IMR-90 (cell line): ENCODE results near the gene FMNL3. TPM values are rescaled to one million over a fixed set of nuclear protein-coding genes. Genes with fewer than 3 reads are reported as not detected.

Source experiments
- ATAC-seq: fragments of 200-7000 bp; cut with Tn5 transposase; 2 replicates; pipeline ENCODE4 v1.9.1; 2020; ENCODE audit warnings: low read depth, mild to moderate bottlenecking, moderate library complexity
- BruUV-seq: library from RNA; stranded (reverse); fragments of 400-500 nt; replicated peaks from 2 replicates; lab custom pipeline; 2021; lab: Mats Ljungman, UMichigan
- CTCF ChIA-PET: fragments of 300-600 bp; formaldehyde crosslinking; extraction: SDS; loops from one replicate; lab custom pipeline; 2021; ENCODE audit warnings: antibody characterized with exemption; lab: Yijun Ruan, JAX
- POLR2A ChIA-PET: fragments of 300-600 bp; sonication (Branson Sonifier 250); formaldehyde crosslinking; loops from one replicate; lab custom pipeline; 2022; ENCODE audit warnings: antibody characterized with exemption; ENCODE audit not compliant: unreplicated experiment; lab: Charles Lee
- DNase-seq: peaks from one replicate; pipeline ENCODE4 v3.0.0; 2013
- H2AFZ ChIP-seq: replicated peaks from 2 replicates; pipeline ENCODE3; 2013; ENCODE audit warnings: low read length, mild to moderate bottlenecking; ENCODE audit not compliant: poor library complexity
- H2AK5ac ChIP-seq: 2 replicates; pipeline ENCODE4 v1.6.1; 2013; ENCODE audit warnings: low read depth, low read length, inconsistent platforms
- H2AK9ac ChIP-seq: replicated peaks from 2 replicates; pipeline ENCODE3; 2013; ENCODE audit warnings: mild to moderate bottlenecking, low read depth, low read length, moderate library complexity; ENCODE audit not compliant: poor library complexity
- H2BK120ac ChIP-seq: 2 replicates; pipeline ENCODE4 v1.6.1; 2013; ENCODE audit warnings: low read depth, low read length, inconsistent platforms
- H2BK15ac ChIP-seq: 3 replicates; pipeline ENCODE4 v1.6.1; 2013; ENCODE audit warnings: low read depth, low read length, inconsistent platforms
- H2BK20ac ChIP-seq: 2 replicates; pipeline ENCODE4 v1.6.1; 2013; ENCODE audit warnings: low read depth, mild to moderate bottlenecking, inconsistent platforms, low read length, moderate library complexity
- H2BK5ac ChIP-seq: 2 replicates; pipeline ENCODE4 v1.6.1; 2013; ENCODE audit warnings: mild to moderate bottlenecking, low read depth, low read length, inconsistent platforms; ENCODE audit not compliant: poor library complexity, severe bottlenecking
- H3K14ac ChIP-seq: replicated peaks from 2 replicates; pipeline ENCODE4 v1.6.1; 2013; ENCODE audit warnings: low read depth, low read length, inconsistent platforms
- H3K18ac ChIP-seq: 2 replicates; pipeline ENCODE4 v1.6.1; 2013; ENCODE audit warnings: low read depth, low read length, control low read depth
- H3K23ac ChIP-seq: 2 replicates; pipeline ENCODE4 v1.6.1; 2013; ENCODE audit warnings: low read depth, low read length, inconsistent platforms
- H3K27ac ChIP-seq: 2 replicates; pipeline ENCODE4 v1.5.1; 2013; ENCODE audit warnings: mild to moderate bottlenecking, control low read depth, low read length; ENCODE audit not compliant: insufficient read depth
- H3K27me3 ChIP-seq: 2 replicates; pipeline ENCODE4 v1.6.1; 2013; ENCODE audit warnings: low read length; ENCODE audit not compliant: control insufficient read depth, insufficient read depth
- H3K36me3 ChIP-seq: 2 replicates; pipeline ENCODE4 v1.6.1; 2013; ENCODE audit warnings: low read length, mixed read lengths; ENCODE audit not compliant: control insufficient read depth, insufficient read depth
- H3K4ac ChIP-seq: 2 replicates; pipeline ENCODE4 v1.6.1; 2013; ENCODE audit warnings: low read depth, low read length, inconsistent platforms
- H3K4me1 ChIP-seq: 2 replicates; pipeline ENCODE4 v1.6.1; 2013; ENCODE audit warnings: low read length, mixed read lengths; ENCODE audit not compliant: control insufficient read depth, insufficient read depth
- H3K4me2 ChIP-seq: 2 replicates; pipeline ENCODE4 v1.6.1; 2013; ENCODE audit warnings: low read depth, mild to moderate bottlenecking, control low read depth, low read length, moderate library complexity
- H3K4me3 ChIP-seq: 2 replicates; pipeline ENCODE4 v1.5.1; 2013; ENCODE audit warnings: low read depth, mild to moderate bottlenecking, control low read depth, low read length, moderate library complexity; ENCODE audit not compliant: insufficient read depth
- H3K56ac ChIP-seq: 2 replicates; pipeline ENCODE4 v1.6.1; 2013; ENCODE audit warnings: low read length, inconsistent platforms; ENCODE audit not compliant: insufficient read depth; ENCODE audit errors: extremely low read depth
- H3K79me1 ChIP-seq, 2 experiments: 2 replicates each; pipeline ENCODE4 v1.6.1; 2013; ENCODE audit warnings: low read length in 2 of 2, inconsistent platforms in 1 of 2, low read depth in 1 of 2
- H3K9ac ChIP-seq: 2 replicates; pipeline ENCODE4 v1.6.1; 2013; ENCODE audit warnings: low read depth, low read length, control low read depth
- H3K9me1 ChIP-seq: 2 replicates; pipeline ENCODE4 v1.6.1; 2013; ENCODE audit warnings: low read length, inconsistent platforms; ENCODE audit not compliant: insufficient read depth
- H3K9me3 ChIP-seq: 2 replicates; pipeline ENCODE4 v1.6.1; 2013; ENCODE audit warnings: low read length; ENCODE audit not compliant: control insufficient read depth, insufficient read depth
- H4K20me1 ChIP-seq: 2 replicates; pipeline ENCODE4 v1.6.1; 2013; ENCODE audit warnings: low read length, inconsistent platforms; ENCODE audit not compliant: insufficient read depth
- H4K5ac ChIP-seq: 2 replicates; pipeline ENCODE4 v1.6.1; 2013; ENCODE audit warnings: mild to moderate bottlenecking, low read depth, low read length, control low read depth
- H4K8ac ChIP-seq, 2 experiments: 2 replicates each; pipeline ENCODE4 v1.6.1; 2013; ENCODE audit warnings: low read depth in 2 of 2, low read length in 2 of 2, control low read depth in 1 of 2, inconsistent platforms in 1 of 2
- H4K91ac ChIP-seq: 2 replicates; pipeline ENCODE4 v1.6.1; 2013; ENCODE audit warnings: low read depth, low read length, inconsistent platforms; ENCODE audit not compliant: insufficient read depth
- FOS ChIP-seq: fragments of 150-350 bp; IDR thresholded peaks from 2 replicates; pipeline ENCODE4 v1.6.1; 2016; ENCODE audit warnings: low read depth, low read length
- MAFK ChIP-seq: IDR thresholded peaks from 2 replicates; pipeline ENCODE4 v1.6.1; 2012; ENCODE audit warnings: low read depth, low read length, improper control_type of control experiment
- NFE2L2 ChIP-seq: fragments of 150-350 bp; IDR thresholded peaks from 2 replicates; pipeline ENCODE4 v1.6.1; 2016; ENCODE audit warnings: low read depth, mild to moderate bottlenecking, low read length
- WGBS, 2 experiments: methylation state at CpG; one replicate each; pipeline versions ENCODE4 v1.1.5 to v1.1.7; 2013; ENCODE audit warnings: missing lambda C conversion rate in 2 of 2; ENCODE audit not compliant: insufficient read length in 1 of 2; ENCODE audit errors: extremely low coverage in 2 of 2; 5-methylcytosine and 5-hydroxymethylcytosine counted together
- dilution Hi-C: fragments of 300-500 bp; cut with HindIII; formaldehyde crosslinking; loops from one replicate; pipeline ENCODE4 v1.14.3; 2018; ENCODE audit warnings: low sequenced_read_pairs; ENCODE audit not compliant: unreplicated experiment
- in situ Hi-C: fragments of 300-500 bp; cut with MboI; formaldehyde crosslinking; loops from 3 replicates; pipeline ENCODE4 v1.14.3; 2019; ENCODE audit warnings: low sequenced_read_pairs, inconsistent platforms, mixed read lengths
- intact Hi-C: fragments of 100-400 bp; cut with micrococcal nuclease; formaldehyde crosslinking; loops from 2 replicates; pipeline ENCODE4 v1.10.0; 2022
- polyA plus RNA-seq, 3 experiments: library from polyadenylated mRNA; depleted of rRNA; stranded (reverse); fragments of >200 nt; gene quantifications; 2 replicates each; pipeline ENCODE4 v1.2.3, GENCODE V29; 2012; ENCODE audit warnings: low replicate concordance in 1 of 3
- total RNA-seq: library from RNA; depleted of rRNA; stranded (reverse); fragments of >200 nt; gene quantifications from 2 replicates; pipeline ENCODE4 v1.2.3, GENCODE V29; 2012

The FMNL3 gene
- total and polyA plus RNA-seq, 2 of the 4 experiments (the other 2 are of a cell fraction), result 16.3 to 36.4 TPM

GRCh38 chr12:49654715-49655114 is 52.5 kb downstream of the FMNL3 start:
- WGBS, 2 experiments, result no CpG with 5 or more reads among the region's 5 CpGs
- Histone ChIP-seq H2BK15ac (no peak overlapping the region), H3K9me1 (peaks cover 17% of the 10 kb centered on the region), H3K9me3 (no peaks in the 10 kb centered on the region), H3K4me3 (no peak overlapping the region), H2BK5ac (no peak overlapping the region), H4K5ac (no peak overlapping the region), H2AK9ac (no peak overlapping the region), H3K4me2 (no peak overlapping the region), H3K18ac (no peak overlapping the region), H3K27ac (no peak overlapping the region), H3K4me1 (no peaks in the 10 kb centered on the region), H4K8ac (no peak overlapping the region), H3K14ac (no peak overlapping the region), H2AK5ac (no peak overlapping the region), H3K36me3 (peaks cover 53% of the 10 kb centered on the region), H3K4ac (no peak overlapping the region), H3K56ac (no peak overlapping the region), H2AFZ (no peak overlapping the region), H3K23ac (no peak overlapping the region), H3K9ac (no peak overlapping the region), H3K27me3 (no peaks in the 10 kb centered on the region), H2BK20ac (no peak overlapping the region), H4K91ac (no peak overlapping the region), H2BK120ac (no peak overlapping the region), H3K79me1 (peaks cover 7 to 20% of the 10 kb centered on the region in 2 experiments; a peak in 3 of 4 replicates), H4K20me1 (no peaks in the 10 kb centered on the region)
- DNase-seq, result no peak
- CTCF ChIA-PET, result no interaction called here
- TF ChIP-seq NFE2L2, result no peak
- TF ChIP-seq FOS, result no peak
- no peak for TF ChIP-seq MAFK
- dilution Hi-C loops, result no loop called here
- no TSS peak for BruUV-seq
- in situ Hi-C loops, result no loop called here
- intact Hi-C loops, result no loop called here
- POLR2A ChIA-PET, result interaction anchor here (0.5 kb wide), 1 partner anchor 32 kb away, joined by 3 read pairs; the partner anchor contains the start of gene PRPF40B
- no peak for ATAC-seq
